Thyroid gland (tissue), 4 donors: ENCODE measurements around the gene PTP4A2.

Experiments
- CTCF ChIP-seq, 6 experiments: fragments of 200-600 bp in 3 of 6; fragments of 450-650 bp in 3 of 6; sonication (generic) in 3 of 6; IDR thresholded peaks; one replicate each; pipeline ENCODE4 v1.5.1; 2016 to 2019; ENCODE audit warnings: antibody characterized with exemption in 6 of 6, mild to moderate bottlenecking in 2 of 6, inconsistent platforms in 1 of 6, moderate library complexity in 1 of 6
- POLR2A ChIP-seq, 2 donors: fragments of 450-650 bp; IDR thresholded peaks; one replicate each; pipeline ENCODE4 v1.6.1; 2017; ENCODE audit warnings: antibody characterized with exemption in 2 of 2, mild to moderate bottlenecking in 2 of 2, moderate library complexity in 1 of 2

GRCh38 chr1:31957701-31958674 lies 19.8 kb upstream of the PTP4A2 start:
- TF ChIP-seq CTCF (IDR thresholded peaks at IDR 0.05) (no peak), POLR2A (IDR thresholded peaks at IDR 0.05) (no peak)
